H54 (cell line): ENCODE results near the gene PXMP4.
"Not testable (repeated sequence)": the region's sequence is repeated elsewhere in the genome, so short reads cannot be mapped to it uniquely, and the experiment has no call there.

Source experiments
- DNase-seq: peaks from one replicate; pipeline ENCODE4 v3.0.0; 2011; ENCODE audit warnings: low spot score, mixed read lengths; ENCODE audit not compliant: insufficient read length
- FAIRE-seq: peaks from 3 replicates; lab custom pipeline; 2011; peaks lifted over from hg19 to GRCh38; lab: Jason Lieb, UNC
- POLR2A ChIP-seq: IDR thresholded peaks from 2 replicates; pipeline ENCODE4 v1.6.1; 2011; ENCODE audit warnings: low read depth, mild to moderate bottlenecking, low read length

Gene PXMP4

DNA sequence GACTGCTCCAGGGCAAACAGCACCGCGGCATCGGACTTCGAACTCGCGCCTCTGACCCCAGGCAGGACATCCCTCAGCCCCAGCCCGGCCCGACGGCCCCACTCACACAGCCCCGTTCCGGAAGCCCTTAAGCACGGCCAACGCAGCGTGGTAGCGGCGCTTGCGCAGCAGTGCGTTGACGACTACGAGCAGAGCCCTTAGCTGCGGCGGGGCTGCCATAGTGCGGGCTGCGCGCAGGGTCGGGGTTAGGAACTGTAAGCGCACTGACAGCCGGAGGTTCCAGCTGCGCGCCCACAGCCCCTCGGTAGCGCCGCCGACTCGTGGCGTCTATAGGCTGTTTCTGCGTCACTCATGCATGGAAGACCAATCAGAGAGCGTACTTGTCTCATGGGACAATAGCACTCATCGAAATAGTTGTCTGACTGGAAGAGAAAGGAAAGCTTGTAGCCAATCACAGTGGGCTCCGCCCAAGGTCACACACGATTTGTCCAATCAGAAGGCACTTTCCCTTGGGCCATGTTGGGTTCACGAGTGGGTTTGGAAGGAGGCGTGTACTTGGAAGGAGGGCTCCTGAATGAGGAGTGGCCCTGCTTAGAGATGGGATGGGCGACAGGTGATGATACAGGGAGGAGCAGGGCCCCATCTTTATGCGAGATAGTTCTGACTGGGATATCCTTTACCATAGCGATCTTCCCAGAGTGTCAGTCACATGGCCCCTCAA lies at the start of gene PXMP4:
PXMP4 (minus strand) TSS at position 322 of the 721 bp plus-strand sequence; CDS start at position 219, 103 bp downstream.
- FAIRE-seq (peak; percentile 88), DNase-seq (peak; percentile 99)
- peak; percentile 83 for TF ChIP-seq POLR2A

DNA sequence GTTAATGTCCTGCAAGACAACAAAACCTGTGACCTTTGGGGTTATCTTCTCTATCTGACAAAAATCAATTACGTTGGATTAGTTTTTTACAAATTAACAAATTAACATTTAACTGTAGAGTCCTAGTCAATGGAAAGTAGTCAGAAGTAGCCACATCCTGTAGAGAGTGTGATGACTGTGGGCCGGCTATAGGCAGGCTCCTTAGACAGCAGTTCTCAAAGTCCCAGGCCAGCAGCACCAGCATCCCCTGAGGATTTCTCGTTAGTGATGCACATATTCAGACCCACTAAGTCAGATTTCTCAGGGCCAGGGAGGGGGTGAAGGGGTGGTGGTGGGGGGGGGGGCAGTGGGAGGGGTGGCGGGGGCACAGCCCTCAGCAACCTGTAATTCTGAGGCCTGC lies 48.9 kb upstream of the PXMP4 start:
- FAIRE-seq: no peak
- DNase-seq: no peak
- no peak for TF ChIP-seq POLR2A

DNA sequence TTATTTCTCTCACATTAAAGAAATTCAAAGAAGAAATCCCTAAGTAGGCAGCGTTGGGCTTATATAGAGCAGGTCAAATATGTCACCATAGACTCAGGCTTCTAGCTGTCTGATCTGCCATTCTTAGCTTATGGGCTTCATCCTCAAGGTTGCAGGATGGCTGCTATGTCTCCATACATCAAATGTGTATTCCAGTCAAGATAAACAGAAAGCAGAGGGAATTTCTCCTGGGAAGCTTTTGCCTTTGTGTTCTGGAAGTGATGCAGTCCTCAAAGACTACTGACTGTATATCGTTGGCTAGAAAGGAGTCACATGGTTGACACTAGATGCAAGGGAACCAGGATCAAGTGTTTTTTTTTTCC lies 47.6 kb upstream of the PXMP4 start:
- no peak for DNase-seq
- no peak for FAIRE-seq

DNA sequence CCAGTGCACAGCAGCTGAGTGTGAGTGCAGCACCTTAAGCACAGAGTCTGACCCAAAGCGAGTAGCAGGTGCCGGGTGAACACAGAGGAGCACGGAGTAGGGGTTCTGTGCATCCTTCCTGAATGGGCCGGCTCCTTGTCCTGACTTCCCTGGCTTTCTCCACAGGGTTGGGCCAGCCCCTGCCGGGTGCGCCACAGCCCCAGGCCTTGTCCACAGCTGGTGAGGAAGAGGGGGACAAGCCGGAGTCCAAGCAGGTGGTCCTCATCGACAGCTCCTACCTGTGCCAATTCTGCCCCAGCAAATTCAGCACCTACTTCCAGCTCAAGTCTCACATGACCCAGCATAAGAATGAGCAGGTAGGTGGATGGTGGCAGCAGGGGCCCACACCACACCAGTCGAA lies 46.6 kb upstream of the PXMP4 start:
- TF ChIP-seq POLR2A: no peak
- DNase-seq (no peak), FAIRE-seq (no peak)

More for the DNA sequence above, 47.6 kb upstream of the PXMP4 start:
- TF ChIP-seq POLR2A: no peak

- DNase-seq (no peak), FAIRE-seq (no peak)
- TF ChIP-seq POLR2A: no peak
Measured at GRCh38 chr20:33765592-33765991, 45.5 kb upstream of the PXMP4 start.

- no peak for TF ChIP-seq POLR2A
- no peak for FAIRE-seq
- no peak for DNase-seq
Measured at GRCh38 chr20:33765099-33765498, 45.0 kb upstream of the PXMP4 start.

GRCh38 chr20:33761698-33762250 lies 41.7 kb upstream of the PXMP4 start:
- FAIRE-seq (no peak), DNase-seq (no peak)
- no peak for TF ChIP-seq POLR2A

- DNase-seq (no peak), FAIRE-seq (no peak)
- TF ChIP-seq POLR2A: no peak
Measured at GRCh38 chr20:33757458-33757857, 37.3 kb upstream of the PXMP4 start.

- no peak for DNase-seq
- no peak for TF ChIP-seq POLR2A
- no peak for FAIRE-seq
Measured at GRCh38 chr20:33757046-33757445, 36.9 kb upstream of the PXMP4 start.

DNA sequence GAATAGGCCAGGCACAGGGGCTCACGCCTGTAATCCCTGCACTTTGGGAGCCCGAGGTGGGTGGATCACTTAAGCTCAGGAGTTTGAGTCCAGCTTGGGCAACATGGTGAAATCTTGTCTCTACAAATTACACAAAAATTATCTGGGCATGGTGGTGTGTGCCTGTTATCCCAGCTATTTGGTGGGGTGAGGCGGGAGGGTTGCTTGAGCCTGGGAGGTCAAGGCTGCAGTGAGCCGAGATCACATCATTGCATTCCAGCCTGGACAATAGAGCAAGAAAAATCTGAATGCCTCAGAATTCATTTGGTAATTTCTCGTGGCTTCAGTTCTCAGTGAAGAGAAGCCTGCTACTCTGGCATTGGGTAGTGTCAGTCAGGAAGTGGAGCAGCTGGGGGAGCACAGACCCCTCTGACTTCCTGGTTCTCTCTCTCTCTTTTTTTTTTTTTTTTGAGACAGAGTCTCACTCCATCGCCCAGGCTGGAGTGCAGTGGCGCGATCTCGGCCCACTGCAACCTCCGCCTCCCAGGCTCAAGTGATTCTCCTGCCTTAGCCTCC lies 35.9 kb upstream of the PXMP4 start:
- not testable (repeated sequence) for FAIRE-seq

GRCh38 chr20:33753763-33754162 lies 33.7 kb upstream of the PXMP4 start:
- no peak for TF ChIP-seq POLR2A
- no peak for DNase-seq

More for the DNA sequence above, 35.9 kb upstream of the PXMP4 start:
- DNase-seq: not testable (repeated sequence)

DNA sequence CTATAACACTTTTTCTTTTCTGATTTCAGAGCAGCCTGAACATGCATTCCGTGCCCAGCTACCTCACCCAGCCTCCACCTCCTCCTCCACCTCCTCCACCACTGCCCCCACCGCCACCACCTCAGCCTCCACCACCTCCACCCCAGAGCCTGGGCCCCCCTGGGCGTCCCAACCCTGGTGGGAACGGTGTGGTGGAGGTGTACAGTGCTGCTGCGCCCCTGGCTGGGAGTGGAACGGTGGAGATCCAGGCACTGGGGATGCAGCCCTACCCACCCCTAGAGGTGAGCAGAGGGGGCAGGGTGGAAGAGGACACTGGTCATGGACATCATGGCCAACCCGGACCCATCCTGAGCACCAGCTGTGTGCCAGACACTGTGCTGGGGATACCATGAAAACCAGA lies 33.0 kb upstream of the PXMP4 start:
- TF ChIP-seq POLR2A: no peak
- FAIRE-seq (no peak), DNase-seq (no peak)

More at GRCh38 chr20:33753763-33754162, 33.7 kb upstream of the PXMP4 start:
- FAIRE-seq: no peak

DNA sequence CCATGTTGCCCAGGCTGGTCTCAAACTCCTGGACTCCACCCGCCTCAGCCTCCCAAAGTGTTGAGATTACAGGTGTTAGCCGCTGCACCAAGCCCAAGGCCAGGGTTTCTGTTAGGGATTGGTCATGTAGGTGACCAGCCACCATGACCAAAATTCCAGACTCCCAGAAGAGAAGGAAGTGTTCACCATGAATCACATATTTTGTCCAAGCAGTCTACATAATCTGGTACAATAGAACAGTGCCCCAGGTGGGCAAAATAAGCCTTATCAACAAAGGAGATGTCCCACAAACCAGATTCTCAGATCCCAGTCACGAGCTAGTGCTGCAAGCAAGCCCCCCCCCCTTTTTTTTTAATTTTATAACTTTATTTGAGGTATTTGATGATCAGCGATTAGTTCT lies 31.7 kb upstream of the PXMP4 start:
- no peak for TF ChIP-seq POLR2A
- no peak for FAIRE-seq

GRCh38 chr20:33746325-33746998 lies 26.4 kb upstream of the PXMP4 start:
- FAIRE-seq (no peak), DNase-seq (no peak)
- no peak for TF ChIP-seq POLR2A

More for the DNA sequence above, 31.7 kb upstream of the PXMP4 start:
- DNase-seq: no peak

GRCh38 chr20:33744773-33745385 lies 24.8 kb upstream of the PXMP4 start:
- FAIRE-seq: no peak
- no peak for DNase-seq
- no peak for TF ChIP-seq POLR2A
